Measurements from ENCODE around the gene CNTNAP2.
"Not testable (repeated sequence)": the region's sequence is repeated elsewhere in the genome, so short reads cannot be mapped to it uniquely, and the experiment has no call there.

Gene CNTNAP2

DNA sequence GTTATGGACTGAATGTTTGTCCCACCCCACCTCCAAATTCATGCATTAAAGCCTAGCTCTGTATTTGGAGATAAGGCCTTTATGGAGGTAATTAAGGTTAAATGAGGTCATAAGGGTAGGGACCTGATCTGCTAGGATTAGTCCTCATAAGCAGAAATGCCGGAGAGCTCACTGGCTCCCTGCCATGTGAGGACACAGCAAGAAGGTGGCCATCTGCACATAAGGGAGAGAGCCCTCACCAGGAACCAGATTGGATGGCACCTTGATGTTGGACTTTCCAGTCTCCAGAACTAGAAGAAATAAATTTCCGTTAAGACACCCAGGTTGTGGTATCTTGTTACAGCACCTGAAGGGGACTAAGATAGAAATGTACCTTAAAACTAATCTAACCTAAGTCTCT lies 1657.9 kb downstream of the CNTNAP2 start:
- no peak for DNase-seq (ENCODE audit: low read depth)

DNA sequence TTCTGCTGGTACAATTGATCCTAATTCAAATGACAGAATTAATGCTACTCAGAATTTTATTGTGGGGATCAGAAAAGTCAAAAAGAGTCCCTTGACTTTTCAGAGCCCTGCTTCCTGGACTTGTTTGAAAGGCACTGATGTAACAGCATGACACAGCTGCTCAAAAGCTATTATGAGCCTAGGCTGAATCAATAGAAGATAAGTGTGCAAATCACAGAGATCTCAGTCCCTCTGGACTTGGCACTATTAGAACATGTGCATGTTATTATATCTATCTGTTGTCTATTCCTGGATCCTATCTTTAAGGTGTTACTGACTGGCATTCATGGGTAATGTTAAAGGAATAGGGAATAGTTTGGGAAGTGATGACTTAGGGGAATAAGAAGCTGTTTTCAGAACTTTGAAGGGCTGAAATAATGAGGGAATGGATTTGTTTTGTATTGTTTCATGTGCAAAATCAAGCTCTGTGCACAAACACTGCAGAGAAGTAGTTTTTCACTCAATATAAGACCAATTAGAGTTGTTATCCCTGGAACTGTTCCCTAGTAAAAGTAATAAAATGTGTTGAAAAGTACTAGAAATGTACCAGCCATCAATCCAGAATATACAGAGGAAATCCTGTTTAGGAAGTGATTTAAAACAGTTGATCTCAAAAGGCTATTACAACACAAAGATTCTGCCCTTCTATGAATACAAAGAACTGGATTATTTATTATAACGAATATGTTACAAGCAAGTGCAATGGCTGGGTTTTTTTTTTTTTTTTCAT lies 1659.1 kb downstream of the CNTNAP2 start:
- no peak for DNase-seq (ENCODE audit: low read depth)

DNA sequence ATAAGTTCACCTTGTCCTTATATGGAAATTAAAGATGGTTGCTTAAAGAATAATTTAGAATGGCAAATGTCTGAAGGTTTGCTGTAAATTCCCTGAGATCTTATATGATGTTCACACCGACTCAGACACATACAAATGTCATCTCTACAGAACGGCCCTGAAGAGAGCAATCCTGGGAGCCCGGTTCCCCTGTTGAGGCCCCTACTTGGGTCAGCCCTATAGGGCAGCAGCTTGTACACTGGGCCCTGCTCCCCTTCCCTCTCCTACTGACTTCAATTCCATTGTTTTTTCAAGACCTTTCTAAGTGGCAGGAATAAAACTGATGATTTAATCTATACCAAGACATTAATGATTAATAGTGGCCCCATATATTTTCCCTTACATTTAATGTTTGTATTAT lies 1660.7 kb downstream of the CNTNAP2 start:
- DNase-seq (ENCODE audit: low read depth), result no peak

DNA sequence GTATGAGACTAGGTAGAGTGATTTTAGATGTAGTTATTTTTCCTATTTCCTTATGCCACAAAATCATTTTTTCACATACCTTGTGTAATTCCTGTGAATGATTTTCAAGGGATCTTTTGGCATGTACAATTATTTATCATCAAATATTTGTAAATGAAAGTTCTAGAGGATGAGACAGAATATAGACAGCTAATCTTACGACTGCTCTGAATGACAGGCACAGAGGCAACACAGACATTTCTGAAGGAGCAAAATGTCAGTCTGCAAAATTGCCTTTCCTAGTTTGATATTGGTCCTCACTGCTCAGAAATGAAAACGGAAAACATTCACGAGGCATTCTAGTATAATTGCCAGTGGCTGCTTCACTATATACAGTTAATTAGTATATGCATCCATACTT lies 1663.3 kb downstream of the CNTNAP2 start:
- no peak for DNase-seq (ENCODE audit: low read depth)

DNA sequence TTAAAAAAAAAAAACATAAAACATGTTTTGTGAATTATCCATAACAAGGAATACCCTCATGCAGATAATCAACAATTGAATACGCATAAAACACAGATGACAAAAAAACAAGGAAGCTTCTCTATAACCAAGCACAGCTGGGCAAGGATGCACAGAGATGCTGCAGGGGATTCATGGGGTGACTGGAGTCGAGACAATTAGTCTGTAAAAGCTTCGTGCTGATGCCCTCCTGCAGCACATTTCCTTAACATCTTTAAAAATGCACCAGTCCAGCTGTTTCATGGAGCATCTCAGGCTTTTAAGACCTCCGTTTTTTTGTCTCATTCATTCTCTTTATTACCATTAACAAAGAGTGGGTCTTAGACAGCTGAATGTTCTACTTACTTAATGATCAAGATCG lies 1680.0 kb downstream of the CNTNAP2 start:
- no peak for DNase-seq (ENCODE audit: low read depth)

DNA sequence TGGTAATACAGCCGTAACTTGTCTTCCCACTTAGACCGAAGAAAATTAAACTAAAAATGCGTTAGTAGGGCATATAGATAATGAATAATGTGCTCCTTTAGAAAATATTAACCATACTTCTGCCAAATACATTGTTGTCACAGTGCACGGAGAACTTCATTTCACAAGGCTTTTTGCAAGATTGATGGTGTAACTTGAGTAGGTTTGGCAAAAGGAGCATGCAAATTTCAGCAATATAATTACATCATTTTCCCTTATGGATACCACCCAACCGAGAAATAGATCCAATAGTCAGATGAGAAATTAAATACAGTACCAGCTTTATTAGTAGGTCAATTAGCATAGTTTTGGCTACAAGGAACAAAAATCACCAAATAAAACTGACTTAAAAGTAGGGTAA lies 1681.4 kb downstream of the CNTNAP2 start:
- no peak for DNase-seq (ENCODE audit: low read depth)

DNA sequence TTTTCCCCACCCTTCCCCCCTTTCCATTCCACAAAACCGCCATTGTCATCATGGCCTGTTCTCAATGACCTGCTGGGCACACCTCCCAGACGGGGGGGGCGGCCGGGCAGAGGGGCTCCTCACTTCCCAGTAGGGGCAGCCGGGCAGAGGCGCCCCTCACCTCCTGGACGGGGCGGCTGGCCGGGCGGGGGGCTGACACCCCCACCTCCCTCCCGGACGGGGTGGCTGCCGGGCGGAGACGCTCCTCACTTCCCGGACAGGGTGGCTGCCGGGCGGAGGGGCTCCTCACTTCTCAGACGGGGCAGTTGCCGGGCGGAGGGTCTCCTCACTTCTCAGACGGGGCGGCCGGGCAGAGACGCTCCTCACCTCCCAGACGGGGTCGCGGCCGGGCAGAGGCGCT lies 1685.2 kb downstream of the CNTNAP2 start:
- DNase-seq (ENCODE audit: low read depth), result not testable (repeated sequence)

DNA sequence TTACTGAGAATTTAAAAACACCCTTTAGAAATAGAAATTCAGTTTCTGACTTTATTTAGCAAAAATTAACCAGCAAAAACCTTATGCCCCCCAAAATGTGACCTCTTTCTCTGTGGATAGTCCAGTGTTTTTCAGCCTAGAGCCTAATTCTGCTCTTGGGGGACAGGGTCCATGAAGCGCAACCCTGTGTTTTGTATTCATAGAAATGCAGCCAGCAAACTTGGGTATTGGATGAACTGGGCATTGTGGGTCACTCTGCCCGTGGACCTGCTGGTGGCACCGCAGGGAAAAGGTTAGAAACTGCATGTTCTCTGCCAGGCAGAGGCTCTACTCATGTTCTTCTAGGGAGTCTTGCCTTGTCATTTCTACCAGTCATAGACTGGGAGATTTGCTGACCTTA lies 1686.5 kb downstream of the CNTNAP2 start:
- no peak for DNase-seq (ENCODE audit: low read depth)

DNA sequence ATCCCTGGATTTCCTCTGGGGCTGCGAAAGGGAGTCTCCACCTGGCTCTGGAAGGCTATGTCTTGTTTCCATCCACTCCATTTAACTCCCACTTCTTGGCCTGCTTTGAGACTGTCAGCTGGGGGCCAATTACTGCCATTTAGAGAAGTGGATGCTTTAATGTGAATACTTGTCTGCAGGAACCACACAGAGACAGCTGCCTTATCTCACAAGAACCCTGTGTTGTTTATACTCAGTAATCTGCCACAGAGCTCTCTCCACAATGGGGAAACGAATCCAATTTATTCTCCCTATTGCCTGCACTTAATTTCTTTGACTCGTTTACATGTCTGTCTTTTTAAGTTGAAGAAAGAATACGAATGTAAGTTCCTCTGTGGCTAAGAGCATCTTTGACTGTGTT lies 1687.0 kb downstream of the CNTNAP2 start:
- no peak for DNase-seq (ENCODE audit: low read depth)

DNA sequence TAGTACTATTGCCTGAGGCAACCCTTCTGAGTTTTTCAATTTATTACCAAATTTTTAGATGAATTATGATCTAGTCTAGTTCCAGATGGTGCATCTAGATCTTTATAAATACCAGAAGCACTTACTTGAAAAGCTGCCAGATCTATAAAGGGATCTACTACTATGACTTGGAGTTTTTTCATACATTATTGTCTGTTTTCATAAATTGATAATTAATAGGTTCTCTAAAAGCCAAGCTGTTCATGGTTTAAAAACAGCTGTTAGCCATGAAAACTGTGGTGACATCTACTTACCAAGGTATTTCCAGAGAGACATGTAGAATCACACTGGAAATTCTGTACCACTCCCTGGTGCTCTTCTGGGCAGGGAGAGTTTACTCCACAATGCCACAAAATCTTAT lies 1687.4 kb downstream of the CNTNAP2 start:
- DNase-seq (ENCODE audit: low read depth), result no peak

DNA sequence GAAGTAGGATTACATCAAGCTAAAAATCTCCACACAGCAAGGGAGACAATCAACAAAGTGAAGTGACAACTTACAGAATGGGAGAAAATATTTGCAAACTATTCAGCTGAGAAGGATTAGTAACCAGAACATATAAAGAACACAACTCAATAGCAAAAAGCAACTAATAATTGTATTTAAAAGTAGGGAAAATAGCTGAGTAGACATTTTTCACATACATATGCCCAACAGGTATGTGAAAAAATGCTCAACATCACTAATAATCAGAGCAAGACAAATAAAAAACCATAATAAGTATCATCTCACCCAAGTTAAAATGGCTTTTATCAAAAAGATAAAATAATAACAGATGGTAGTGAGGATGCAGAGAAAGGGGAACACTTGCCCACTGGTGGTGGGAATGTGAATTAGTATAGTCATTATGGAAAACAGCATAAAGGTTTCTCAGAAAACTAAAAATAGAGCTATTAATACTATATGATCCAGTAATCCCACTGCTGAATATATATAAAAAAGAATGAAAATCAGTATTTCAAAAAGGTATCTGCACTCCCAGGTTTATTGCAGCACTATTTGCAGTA lies 1689.5 kb downstream of the CNTNAP2 start:
- DNase-seq (ENCODE audit: low read depth), result no peak

DNA sequence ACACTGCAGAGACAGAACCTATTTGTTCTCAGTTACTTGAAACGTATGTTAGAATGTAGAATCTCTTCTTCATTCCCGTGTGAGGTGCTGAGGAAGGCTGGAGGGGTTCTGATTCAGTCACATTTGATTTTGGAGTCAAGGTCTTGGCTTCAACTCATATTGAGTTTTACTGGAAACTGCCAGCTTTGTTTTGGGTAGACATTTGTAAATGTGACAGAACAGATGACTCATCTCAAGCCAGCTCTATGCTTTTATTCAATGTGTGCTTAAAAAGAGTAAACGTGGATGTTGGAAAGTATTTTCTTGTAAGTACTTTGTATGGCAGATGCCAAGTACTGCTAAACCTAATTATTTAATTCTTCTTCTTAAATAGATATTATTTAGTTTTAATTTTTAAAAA lies 1693.2 kb downstream of the CNTNAP2 start:
- no peak for DNase-seq (ENCODE audit: low read depth)

DNA sequence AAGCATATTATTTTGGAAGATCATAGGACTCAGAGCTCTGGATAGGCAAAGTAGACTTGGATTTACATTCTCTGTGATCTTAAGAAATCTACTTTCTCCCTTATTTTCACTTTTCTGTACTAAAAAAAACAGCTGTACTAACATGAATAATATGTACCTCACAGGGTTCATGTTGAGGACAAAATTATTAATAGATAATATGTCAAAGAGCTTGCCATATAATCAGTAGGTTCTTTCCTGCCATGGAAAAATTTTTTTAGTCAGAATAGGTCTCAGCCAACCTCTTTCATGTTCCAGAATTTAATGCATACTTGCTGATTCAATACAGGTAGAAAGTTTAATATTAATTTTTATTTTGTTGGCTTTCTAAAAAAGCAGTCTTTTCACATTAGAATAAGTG lies 1693.7 kb downstream of the CNTNAP2 start:
- no peak for DNase-seq (ENCODE audit: low read depth)

DNA sequence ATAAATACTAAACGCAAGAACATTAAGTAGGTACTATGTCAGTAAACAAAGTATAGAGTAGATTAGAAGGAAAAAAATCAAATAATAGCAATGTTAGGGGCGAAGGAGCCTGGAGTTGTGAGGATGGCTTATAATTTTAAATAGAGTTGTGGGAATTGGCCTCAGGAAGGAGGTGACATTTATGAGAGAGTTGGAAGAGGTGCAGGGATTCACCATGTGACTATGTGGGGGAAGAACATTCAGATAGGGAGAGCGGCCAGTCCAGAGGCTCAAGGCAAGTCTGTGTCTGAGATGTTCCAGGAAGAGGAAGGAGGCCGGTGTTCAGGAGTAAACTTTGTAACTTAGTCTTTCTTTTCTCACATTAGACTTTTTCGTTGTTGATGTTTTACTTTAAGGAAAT lies 1695.3 kb downstream of the CNTNAP2 start:
- DNase-seq (ENCODE audit: low read depth), result no peak

DNA sequence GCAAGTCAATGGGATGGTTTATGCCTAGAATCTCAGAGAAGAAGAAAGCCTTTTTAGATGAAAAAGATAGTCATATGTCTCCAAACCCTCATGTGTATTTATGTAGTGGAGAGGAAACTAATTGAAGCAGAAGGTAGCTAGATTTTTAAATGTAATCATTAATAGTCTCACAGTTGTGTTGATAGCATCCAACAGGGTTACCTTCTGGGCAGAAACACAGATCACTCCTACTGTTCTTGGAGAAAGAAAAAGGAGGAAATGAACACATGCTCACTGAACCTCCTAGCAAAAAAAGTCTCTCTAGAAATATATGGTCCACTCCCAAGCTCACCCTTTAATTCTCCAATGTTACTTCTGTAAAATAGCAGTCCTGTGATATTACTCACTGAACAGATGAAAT lies 1696.7 kb downstream of the CNTNAP2 start:
- no peak for DNase-seq (ENCODE audit: low read depth)

DNA sequence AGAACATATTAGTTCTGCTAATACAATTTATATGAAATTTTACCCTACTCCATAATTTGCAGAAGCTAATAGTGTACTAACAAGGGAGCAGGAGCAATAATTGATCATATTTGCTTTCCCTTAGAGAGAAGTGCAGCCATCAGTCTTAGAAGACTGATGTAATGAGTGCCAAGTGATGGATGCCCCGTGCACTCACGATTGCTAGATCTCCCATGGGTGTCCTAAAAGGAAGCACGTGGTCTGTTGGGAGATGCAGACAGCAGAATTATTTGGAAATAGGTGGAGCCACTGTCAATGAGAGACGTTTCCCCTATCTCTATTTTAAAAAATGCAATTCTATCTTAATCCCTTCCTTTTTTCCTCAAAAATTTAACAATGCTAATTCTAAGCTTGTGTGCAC lies 1701.7 kb downstream of the CNTNAP2 start:
- no peak for DNase-seq (ENCODE audit: low read depth)

DNA sequence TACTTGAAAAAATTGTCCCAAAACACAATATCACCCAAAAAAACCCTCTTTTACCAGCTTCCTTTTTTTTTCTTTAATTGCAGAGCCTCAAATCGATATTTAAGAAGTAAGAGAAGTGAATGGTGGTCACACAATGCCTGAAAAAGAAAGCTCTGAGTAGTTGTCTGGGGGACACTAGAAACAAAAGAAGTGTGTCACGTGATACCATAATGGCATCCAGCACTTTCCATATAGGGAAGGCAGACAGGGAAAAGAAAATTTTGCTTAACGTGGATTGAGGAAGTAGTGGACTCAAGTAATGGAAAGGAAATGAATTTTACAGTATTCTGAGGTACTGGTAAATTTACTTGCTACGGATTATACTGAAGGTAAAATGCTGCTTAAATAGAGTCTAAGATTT lies 1708.1 kb downstream of the CNTNAP2 start:
- DNase-seq (ENCODE audit: low read depth), result no peak

DNA sequence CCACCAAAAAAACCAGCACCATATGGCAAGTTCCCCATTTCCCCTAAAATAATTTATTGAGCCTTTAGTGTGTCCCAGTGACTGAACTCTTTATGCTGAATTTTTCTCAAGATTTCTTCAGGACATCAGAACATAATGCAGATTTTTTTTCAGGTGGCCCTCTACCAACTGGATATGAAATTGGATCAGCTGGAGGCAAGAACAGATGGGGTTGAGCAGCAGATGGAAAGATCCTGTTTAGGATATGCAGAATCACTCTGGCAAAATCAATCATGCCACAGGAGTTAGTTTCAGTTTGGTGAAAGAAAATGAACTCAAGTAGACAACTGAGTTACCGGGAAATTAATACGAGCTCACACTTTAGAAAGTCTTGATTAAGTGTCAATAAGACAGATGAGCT lies 1712.4 kb downstream of the CNTNAP2 start:
- no peak for DNase-seq (ENCODE audit: low read depth)

DNA sequence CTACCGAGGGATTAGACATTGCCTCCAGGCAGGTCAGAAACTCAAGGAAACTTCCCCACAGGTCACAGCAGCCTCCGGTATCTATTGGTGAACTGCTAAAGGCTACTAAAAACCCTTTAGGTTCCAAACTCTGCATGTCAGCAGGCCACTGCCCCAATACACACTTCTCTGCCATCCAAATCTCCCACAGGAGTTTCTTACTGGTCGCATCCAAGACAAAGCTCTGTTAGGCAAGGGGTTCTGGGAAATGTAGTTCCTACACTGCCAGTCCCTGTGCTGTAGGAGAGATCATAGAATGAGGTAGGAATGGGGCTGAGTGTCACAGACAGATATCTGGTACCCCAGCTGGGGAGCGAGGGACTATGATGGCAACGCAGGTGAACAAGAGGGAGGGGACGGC lies 1717.0 kb downstream of the CNTNAP2 start:
- DNase-seq (ENCODE audit: low read depth), result no peak

DNA sequence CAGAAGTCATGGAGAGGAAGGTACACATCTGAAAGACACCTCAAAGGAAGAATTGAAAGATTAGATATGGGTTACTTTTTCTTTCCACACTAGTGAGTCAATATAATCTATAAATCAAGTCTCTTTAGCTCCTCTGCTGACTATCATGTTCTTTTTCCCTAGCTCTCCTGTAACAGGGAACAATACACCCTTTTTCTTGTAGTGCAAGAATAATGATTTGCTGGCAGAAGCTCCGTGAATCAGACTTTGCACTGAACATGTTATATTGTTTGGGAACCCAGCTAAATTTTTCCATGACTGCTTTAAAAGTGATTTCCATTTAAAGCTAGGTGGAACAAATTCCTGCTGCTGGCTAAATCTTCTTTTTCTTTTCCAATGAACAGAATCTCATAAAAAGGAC lies 1717.4 kb downstream of the CNTNAP2 start:
- no peak for DNase-seq (ENCODE audit: low read depth)

DNA sequence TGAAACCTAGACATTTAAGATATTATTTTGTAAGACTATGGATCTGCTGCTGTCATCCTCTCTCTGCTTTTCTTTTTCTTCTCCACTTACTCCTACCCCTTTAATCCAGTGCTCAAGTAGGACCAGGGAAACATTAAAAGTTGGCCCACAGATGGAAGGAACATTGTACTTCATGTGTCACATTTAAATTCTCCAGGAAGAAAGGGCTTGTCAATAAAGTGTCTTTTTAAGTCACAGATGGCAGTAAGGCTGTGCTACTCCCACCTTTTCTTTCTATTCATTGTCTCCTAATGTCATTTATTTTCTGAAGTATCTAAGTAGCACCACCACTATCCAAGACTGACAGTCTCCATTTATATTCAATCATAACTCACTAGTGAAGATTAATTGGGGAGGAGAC lies 1736.2 kb downstream of the CNTNAP2 start:
- DNase-seq (ENCODE audit: low read depth), result no peak

DNA sequence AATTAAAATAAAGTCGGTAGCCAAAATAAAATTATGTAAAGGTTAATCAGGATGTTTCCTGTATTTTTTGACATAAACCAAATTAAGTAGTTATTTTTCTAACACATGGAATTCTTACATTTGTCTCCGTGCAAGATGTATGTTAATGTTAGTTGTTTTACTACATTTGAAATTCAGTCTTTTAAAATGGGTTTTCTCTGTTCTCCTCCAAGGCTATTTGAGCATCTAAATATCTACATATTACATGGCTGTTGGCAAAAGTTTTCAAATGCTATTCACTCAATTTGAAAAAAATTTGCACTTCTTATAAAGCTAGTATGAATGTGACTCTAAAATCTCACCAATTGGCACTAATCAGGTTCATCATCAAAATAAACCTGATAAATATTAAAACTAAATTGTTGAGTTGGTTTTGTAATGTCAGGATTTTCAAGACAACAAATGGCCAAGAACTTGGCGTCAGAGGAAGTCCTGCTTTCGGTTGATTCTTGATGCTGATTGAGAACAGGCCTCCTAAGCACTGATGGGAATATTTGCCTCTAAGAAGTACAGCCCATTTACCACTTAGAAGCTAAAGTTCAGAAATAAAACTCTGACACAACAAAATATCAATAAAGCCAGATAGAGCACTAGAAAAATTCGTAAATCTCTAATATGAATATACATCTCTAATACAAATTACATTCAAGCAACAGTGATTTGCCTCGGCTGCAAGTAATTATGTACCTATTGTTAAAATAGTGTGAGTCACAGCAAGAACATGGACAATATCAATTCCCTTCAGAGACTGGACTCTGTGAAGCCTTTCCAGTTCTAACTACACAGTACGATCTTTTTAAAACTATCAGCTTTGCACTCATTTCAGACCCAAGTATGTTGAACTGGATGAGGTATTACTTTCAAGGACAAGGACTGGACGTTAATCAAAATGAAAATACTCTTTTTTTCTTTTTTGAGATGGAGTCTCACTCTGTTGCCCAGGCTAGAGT lies 1740.8 kb downstream of the CNTNAP2 start:
- DNase-seq (ENCODE audit: low read depth), result no peak

DNA sequence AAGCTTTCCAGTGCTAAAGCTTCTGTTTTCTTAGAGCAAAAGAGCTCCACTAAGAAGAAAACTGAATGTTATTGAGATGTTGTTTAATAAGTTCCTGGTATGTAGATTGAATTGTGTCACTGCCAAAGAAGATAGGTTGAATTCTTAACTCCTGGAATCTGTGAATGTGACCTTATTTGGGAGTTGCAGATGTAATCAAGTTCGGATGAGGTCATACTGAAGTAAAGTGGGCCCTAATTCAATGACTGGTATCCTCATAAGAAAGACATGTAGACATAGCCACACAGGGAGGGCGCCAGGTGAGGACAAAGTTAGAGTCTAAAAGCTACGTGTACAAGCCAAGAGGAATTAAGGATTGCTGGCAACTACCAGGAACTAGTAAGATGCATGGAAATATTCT lies 1741.8 kb downstream of the CNTNAP2 start:
- no peak for DNase-seq (ENCODE audit: low read depth)

Measured in activated T-cell treated with anti-CD3 and anti-CD28 coated beads for 24 hours (primary cell).